G401.6 (cell line): ENCODE data around the gene C16orf87.
A peak's percentile ranks its signal among the peaks of the same experiment; 100 is the strongest.
"Not testable (repeated sequence)": the region's sequence is repeated elsewhere in the genome, so short reads cannot be mapped to it uniquely, and the experiment has no call there.

Source experiments
- FAIRE-seq: peaks from 2 replicates; lab custom pipeline; 2012; peaks lifted over from hg19 to GRCh38; lab: Jason Lieb, UNC

C16orf87 gene

GRCh38 chr16:46800494-46800893, 30.5 kb downstream of the C16orf87 start:
- no peak for FAIRE-seq

- FAIRE-seq: no peak
These were observed 33.5 kb downstream of the C16orf87 start for GRCh38 chr16:46797501-46797900.

DNA sequence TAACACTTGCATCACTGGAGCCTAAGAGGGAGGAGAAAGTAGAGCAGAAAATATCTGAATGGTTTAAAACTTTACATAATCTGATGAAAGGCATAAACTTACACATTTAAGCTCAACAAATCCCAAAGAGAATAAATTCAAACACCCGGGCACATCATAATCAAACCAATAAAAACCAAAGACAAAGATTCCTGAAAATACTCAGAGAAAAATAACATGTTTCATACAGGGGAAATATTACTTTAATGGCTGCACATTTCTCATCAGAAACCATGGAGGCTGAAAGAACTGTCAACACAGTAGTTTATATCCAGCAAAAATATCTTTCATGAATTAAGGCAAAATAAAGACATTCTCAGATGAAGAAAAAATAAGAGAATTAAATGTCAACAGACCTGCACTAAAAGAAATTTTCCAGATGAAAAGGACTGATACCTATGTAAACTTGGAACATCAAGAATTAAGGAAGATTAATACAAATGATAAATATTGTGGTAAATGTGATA, 34.2 kb downstream of the C16orf87 start:
- FAIRE-seq: peak; percentile 19

DNA sequence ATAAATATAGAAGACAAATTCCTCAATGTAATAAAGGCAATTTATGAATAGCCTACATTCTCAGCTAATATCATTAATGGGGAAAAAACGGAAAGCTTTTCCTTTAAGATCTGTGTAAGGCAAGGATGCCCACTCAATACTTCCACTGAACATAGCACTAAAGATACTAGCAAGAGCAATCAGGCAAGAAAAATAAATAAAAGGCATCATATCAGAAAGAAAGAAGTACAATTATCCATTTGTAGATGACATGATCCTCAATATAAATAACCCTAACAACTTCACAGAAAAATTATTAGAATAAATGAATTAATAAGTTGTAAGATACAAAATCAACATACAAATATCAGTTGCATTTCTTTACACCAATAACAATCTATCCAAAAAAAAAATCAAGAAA, 37.1 kb downstream of the C16orf87 start:
- FAIRE-seq: peak; percentile 17

- no peak for FAIRE-seq
These were observed 40.2 kb downstream of the C16orf87 start for GRCh38 chr16:46790599-46791270.

DNA sequence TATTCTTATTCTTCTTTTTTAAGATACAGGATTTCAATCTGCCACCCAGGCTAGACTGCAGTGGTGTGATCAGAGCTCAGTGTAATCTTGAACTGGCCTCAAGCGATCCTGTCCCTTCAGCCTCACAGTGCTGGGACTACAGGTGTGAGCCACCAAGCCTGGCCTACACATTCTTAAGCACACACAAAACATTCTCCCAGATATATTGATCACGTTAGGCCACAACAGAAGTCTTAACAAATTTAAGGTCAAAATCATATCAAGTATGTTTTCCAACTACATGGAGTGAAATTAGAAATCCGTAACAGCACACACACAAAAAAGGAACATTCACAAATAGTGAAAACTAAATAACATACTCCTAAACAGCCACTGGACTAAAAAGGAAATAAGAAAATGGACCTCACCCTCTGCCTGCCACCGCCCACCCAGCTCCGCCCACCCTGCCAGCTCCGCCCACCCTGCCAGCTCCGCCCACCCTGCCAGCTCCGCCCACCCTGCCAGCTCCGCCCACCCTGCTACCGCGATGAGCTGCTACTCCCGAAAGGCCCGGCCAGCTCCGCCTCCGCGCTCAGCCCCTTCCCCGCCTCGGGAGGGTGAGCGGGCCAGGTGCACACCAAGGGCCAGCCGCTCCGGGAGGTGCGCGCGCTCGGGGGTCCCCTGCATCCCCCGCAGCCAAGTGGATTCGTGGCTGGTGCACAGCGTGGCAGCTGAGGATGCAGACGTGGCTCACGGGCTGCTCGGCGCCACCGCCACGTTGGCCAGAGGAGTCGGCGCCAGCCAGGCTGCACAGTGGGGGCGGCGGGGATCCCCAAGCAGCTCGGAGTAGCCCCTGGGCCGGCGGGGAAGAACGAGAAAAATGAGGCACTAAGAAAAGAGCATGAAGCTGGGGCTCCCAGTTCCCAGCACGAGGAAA, 41.2 kb downstream of the C16orf87 start:
- no peak for FAIRE-seq

DNA sequence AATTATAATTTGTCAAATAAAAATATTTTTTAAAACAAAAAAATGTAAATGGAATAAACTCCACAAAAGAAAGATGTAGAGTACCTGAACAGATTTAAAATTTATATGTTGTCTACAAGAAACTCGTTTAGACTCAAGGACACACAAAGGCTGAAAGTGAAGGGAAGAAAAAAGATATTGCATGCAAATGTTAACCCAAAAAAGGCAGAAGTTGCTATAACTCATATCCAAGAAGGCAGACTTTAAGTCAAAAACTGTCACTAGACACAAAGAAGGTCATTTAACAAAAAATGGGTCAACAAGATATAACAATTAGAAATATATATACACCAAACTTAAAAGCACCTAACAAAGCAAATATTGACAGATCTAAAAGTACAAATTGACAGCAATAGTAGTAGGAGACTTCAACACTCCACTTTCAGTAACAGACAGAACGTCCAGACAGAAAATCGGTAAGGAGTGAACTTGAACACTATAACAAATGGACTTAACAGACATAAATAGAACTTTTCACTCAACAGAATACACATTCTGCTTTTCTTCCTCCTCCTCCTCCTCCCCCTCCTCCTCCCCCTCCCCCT, 42.0 kb downstream of the C16orf87 start:
- FAIRE-seq: no peak

GRCh38 chr16:46787909-46788308, 43.1 kb downstream of the C16orf87 start:
- peak; percentile 64 for FAIRE-seq

- no peak for FAIRE-seq
These were observed 45.7 kb downstream of the C16orf87 start for GRCh38 chr16:46785076-46785845.

- FAIRE-seq: not testable (repeated sequence)
These were observed 46.4 kb downstream of the C16orf87 start for GRCh38 chr16:46784569-46784968.

DNA sequence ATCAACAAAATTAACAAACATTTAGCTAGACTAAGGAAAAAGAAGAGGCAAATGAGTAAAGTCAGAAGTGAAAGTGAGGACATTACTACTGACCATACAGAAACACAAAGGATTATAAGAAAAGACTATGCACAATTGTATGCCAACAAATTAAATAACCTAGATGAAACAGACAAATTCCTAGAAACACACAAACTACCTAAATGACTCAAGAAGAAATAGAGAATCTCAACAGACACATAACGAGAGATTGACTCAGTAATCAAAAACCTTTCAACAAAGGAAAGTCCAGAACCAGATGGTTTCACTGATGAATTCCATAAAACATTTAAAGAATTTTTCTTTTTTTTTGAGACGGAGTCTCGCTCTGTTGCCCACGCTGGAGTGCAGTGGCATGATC, 47.2 kb downstream of the C16orf87 start:
- no peak for FAIRE-seq

DNA sequence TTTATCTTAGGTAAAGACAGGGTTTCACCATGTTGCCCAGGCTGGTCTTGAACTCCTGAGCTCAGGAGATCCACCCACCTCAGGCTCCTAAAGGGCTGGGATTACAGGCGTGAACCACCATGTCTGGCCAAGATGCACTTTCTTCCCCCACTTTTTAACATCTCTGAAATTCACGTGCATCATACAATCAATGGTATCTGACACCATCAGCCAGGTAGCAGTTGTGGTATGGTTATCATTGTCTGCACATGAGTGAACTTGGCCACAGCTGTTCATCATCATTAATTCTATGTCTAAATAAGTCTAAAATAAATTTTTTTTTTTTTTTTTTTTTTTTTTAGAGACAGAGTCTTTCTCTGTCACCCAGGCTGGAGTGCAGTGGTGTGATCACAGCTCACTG, 48.7 kb downstream of the C16orf87 start:
- no peak for FAIRE-seq

DNA sequence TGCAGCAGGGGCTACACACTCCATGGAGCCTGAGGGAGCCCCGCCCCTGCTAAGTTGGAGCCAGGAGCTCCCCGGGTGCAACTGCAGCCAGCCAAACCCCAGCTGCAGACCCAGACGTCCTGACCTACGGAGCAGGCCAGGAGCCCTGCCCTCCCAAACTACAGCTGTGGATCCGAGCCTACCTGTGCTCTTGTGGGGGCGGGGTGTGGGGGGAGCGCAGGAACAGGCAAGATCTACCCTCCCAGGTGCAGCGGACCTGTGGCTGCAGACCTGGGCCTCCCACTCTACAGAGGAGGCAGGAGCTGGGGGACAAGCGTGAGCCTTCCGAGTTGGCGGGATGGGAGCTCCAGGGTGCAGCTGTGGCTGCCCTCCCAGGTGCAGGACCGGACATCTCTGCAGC, 53.2 kb downstream of the C16orf87 start:
- no peak for FAIRE-seq

DNA sequence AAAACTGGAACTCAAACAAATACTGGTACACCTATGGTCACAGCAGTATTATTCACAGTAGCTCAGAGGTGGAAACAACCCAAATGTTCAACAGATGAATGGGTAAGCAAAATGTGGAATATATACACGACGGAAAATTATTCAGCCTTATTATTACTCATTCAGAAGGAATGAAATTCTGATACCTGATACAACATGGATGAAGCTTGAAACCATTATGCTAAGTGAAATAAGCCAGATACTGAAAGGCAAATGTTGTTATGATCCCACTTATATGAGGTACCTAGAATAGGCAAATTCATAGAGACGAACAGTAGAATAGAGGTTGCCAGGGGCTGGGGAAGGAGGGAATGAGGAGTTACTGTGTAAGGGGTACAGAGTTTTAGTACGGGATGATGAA, 55.8 kb downstream of the C16orf87 start:
- no peak for FAIRE-seq

DNA sequence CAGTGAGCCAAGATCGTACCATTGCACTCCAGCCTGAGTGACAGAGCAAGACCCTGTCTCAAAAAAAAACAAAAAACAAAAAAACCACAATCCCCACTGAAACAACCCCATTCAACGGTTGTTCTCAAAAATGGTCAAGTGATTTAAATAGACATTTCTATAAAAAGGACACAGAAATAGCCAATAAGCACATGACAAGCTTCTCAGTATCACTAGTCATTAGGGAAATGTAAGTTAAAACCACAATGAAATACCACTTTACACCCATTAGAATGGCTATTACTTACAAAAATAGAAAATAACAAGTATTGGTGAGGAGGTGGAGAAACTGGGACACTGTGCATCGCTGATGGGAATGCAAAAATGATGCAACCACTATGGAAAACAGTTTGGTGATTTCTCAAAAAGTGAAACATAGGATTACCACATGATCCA, 56.2 kb downstream of the C16orf87 start:
- no peak for FAIRE-seq

DNA sequence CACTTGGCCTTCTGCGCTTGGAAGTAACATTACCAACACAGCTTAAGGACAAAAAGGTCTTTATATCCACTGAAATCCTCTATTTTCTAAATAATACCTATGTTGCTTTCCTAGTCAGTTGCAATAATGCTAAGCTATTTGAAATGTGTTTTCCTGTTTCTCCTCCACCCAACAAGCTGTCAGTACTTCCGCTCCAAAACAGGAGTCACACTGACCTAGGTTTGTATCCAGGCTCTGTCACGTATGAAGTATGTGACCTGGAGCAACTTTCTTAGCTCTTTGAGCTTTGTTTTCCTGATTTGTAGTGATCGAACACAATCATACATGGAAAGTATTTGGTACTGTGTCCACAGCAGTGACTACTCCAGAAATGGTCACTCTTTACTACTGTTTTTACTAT, 58.5 kb downstream of the C16orf87 start:
- FAIRE-seq: no peak

DNA sequence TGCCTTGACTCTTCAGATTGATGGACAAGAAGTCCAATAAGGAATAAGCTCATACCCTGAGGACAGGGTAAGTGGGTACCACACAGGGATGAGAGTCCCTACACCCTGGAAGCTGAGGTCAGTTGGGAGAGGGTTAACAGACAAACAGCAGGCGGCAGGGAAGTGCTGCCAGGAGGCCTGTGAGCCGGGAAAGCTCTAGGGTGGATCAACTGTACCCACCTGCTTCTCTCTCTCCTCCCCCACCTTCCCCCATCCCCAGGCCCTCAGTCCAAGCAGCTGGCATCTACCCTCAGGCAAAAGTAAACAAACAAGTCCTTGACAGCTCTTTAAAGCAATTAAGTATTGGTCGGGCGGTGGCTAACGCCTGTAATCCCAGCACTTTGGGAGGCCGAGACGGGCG, 62.2 kb downstream of the C16orf87 start:
- FAIRE-seq: no peak

- FAIRE-seq: no peak
These were observed 65.9 kb downstream of the C16orf87 start for GRCh38 chr16:46765050-46765449.

- FAIRE-seq: no peak
These were observed 67.8 kb downstream of the C16orf87 start for GRCh38 chr16:46763147-46763546.

GRCh38 chr16:46762583-46762982, 68.4 kb downstream of the C16orf87 start:
- FAIRE-seq: no peak

GRCh38 chr16:46759309-46759708, 71.7 kb downstream of the C16orf87 start:
- FAIRE-seq: no peak

GRCh38 chr16:46757339-46758050, 73.5 kb downstream of the C16orf87 start:
- no peak for FAIRE-seq
